NT2/D1 (cell line): ENCODE measurements around the gene NAT10.

Experiments
- DNase-seq: peaks from one replicate; pipeline ENCODE4 v3.0.0-alpha.2; 2011; ENCODE audit warnings: low read depth, low spot score
- H3K27me3 ChIP-seq: 2 replicates; pipeline ENCODE4 v1.6.0; 2011; ENCODE audit warnings: mild to moderate bottlenecking; ENCODE audit not compliant: insufficient read length, insufficient read depth
- H3K36me3 ChIP-seq: 2 replicates; pipeline ENCODE4 v1.6.1; 2011; ENCODE audit warnings: mild to moderate bottlenecking, low read length, mixed read lengths; ENCODE audit not compliant: insufficient read depth, insufficient read length
- H3K4me1 ChIP-seq: 2 replicates; pipeline ENCODE4 v1.5.1; 2011; ENCODE audit not compliant: insufficient read depth, insufficient read length
- H3K4me3 ChIP-seq: 2 replicates; pipeline ENCODE4 v1.5.1; 2011; ENCODE audit warnings: low read depth; ENCODE audit not compliant: insufficient read length
- H3K9ac ChIP-seq: 2 replicates; pipeline ENCODE4 v1.6.0; 2011; ENCODE audit warnings: low read depth; ENCODE audit not compliant: insufficient read length
- H3K9me3 ChIP-seq: 2 replicates; pipeline ENCODE4 v1.5.1; 2011; ENCODE audit warnings: mild to moderate bottlenecking, low read length; ENCODE audit not compliant: insufficient read depth
- SUZ12 ChIP-seq: IDR thresholded peaks from 2 replicates; pipeline ENCODE4 v1.6.1; 2011; ENCODE audit not compliant: insufficient read length, insufficient read depth; ENCODE audit errors: extremely low read depth
- YY1 ChIP-seq: IDR thresholded peaks from 2 replicates; pipeline ENCODE4 v1.6.1; 2011; ENCODE audit not compliant: insufficient read length, insufficient read depth
- ZNF274 ChIP-seq: IDR thresholded peaks from 2 replicates; pipeline ENCODE4 v1.6.1; 2011; ENCODE audit warnings: mild to moderate bottlenecking, low read depth, low read length

Gene NAT10

DNA sequence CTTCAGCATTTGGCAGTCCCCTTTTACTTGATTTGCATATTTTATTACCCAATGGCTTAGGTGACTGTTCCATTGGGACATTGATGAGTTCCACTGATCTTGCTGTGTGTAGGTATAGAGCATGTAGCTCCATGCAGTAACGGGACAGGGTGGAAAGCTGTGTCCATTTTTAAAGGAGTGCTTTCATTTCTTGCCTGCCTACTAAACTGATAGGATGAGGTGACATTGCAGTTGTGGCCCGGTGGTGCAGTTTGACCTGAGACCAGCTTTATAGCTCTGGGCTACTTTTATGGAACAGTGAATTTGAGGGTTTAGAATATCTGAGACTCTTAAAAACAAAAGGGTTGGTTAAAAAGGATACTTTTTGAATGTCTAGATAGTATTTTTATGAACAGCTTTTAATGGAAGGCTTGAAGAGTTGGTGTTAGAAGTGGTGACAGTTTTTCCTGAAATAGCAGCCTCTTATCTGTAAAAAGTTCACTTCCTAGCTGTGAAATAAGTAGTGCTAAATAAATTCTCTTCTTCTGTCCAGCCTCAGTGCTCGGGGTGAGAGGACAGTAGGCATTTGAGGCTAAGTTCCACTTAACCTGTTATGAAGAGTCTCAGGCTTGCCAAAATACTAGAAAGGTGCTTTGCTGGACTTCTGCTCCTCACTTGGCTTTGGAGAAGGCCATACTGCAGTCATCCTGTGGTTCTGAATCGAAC, 27.0 kb downstream of the NAT10 start:
- no peak for DNase-seq
- Histone ChIP-seq H3K4me1 (no peaks in the 10 kb centered on the region), H3K4me3 (no peak overlapping the region), H3K27me3 (no peaks in the 10 kb centered on the region), H3K9ac (no peak overlapping the region), H3K9me3 (no peaks in the 10 kb centered on the region), H3K36me3 (peaks cover 84% of the 10 kb centered on the region)
- no peak for TF ChIP-seq SUZ12
- TF ChIP-seq ZNF274, result no peak
- no peak for TF ChIP-seq YY1

GRCh38 chr11:34134765-34135164, 29.3 kb downstream of the NAT10 start:
- Histone ChIP-seq H3K9ac (no peak overlapping the region), H3K36me3 (peaks cover 90% of the 10 kb centered on the region)

DNA sequence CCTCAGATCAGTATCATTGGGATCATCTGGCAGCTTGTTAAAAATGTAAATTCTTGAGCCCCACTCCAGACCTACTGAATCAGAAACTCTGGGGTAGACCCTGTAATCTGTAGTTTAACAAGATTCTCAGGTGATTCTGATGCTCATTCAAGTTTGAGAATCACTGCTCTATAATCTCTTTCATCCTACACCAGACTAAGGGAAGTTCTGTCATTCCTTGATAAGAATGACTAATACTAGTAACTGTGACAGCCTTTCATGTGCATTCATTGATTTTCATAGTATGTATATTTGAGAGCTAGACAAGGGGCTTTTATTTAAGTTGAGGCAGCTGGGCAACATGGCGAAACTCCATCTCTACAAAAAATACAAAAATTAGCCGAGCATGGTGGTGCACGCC, 30.0 kb downstream of the NAT10 start:
- TF ChIP-seq SUZ12 (no peak), YY1 (no peak), ZNF274 (no peak)
- peaks cover 94% of the 10 kb centered on the region for H3K36me3 ChIP-seq

More at GRCh38 chr11:34134765-34135164, 29.3 kb downstream of the NAT10 start:
- DNase-seq, result no peak
- Histone ChIP-seq H3K27me3 (no peaks in the 10 kb centered on the region), H3K9me3 (no peaks in the 10 kb centered on the region), H3K4me3 (no peak overlapping the region), H3K4me1 (no peaks in the 10 kb centered on the region)
- TF ChIP-seq YY1, result no peak
- no peak for TF ChIP-seq ZNF274
- no peak for TF ChIP-seq SUZ12

GRCh38 chr11:34136420-34136819, 31.0 kb downstream of the NAT10 start:
- no peaks in the 10 kb centered on the region for H3K4me1 ChIP-seq
- H3K27me3 ChIP-seq, result no peaks in the 10 kb centered on the region
- H3K9ac ChIP-seq, result no peak overlapping the region
- no peak for TF ChIP-seq YY1
- no peak for TF ChIP-seq ZNF274
- H3K9me3 ChIP-seq, result no peaks in the 10 kb centered on the region
- no peak overlapping the region for H3K4me3 ChIP-seq
- peaks cover 94% of the 10 kb centered on the region for H3K36me3 ChIP-seq
- DNase-seq, result no peak

More for the DNA sequence above, 30.0 kb downstream of the NAT10 start:
- Histone ChIP-seq H3K4me1 (no peaks in the 10 kb centered on the region), H3K9ac (no peak overlapping the region), H3K4me3 (no peak overlapping the region), H3K27me3 (no peaks in the 10 kb centered on the region), H3K9me3 (no peaks in the 10 kb centered on the region)
- no peak for DNase-seq

GRCh38 chr11:34139346-34139745, 33.9 kb downstream of the NAT10 start:
- Histone ChIP-seq H3K9me3 (no peaks in the 10 kb centered on the region), H3K9ac (no peak overlapping the region), H3K27me3 (no peaks in the 10 kb centered on the region), H3K4me1 (no peaks in the 10 kb centered on the region), H3K4me3 (no peak overlapping the region), H3K36me3 (peaks cover 98% of the 10 kb centered on the region)
- DNase-seq, result no peak
- TF ChIP-seq YY1 (no peak), SUZ12 (no peak), ZNF274 (no peak)

GRCh38 chr11:34140149-34140548, 34.7 kb downstream of the NAT10 start:
- DNase-seq, result no peak
- peaks cover 98% of the 10 kb centered on the region for H3K36me3 ChIP-seq
- TF ChIP-seq SUZ12 (no peak), ZNF274 (no peak), YY1 (no peak)
- H3K4me3 ChIP-seq, result no peak overlapping the region
- H3K27me3 ChIP-seq, result no peaks in the 10 kb centered on the region
- no peaks in the 10 kb centered on the region for H3K9me3 ChIP-seq
- no peak overlapping the region for H3K9ac ChIP-seq
- H3K4me1 ChIP-seq, result no peaks in the 10 kb centered on the region

DNA sequence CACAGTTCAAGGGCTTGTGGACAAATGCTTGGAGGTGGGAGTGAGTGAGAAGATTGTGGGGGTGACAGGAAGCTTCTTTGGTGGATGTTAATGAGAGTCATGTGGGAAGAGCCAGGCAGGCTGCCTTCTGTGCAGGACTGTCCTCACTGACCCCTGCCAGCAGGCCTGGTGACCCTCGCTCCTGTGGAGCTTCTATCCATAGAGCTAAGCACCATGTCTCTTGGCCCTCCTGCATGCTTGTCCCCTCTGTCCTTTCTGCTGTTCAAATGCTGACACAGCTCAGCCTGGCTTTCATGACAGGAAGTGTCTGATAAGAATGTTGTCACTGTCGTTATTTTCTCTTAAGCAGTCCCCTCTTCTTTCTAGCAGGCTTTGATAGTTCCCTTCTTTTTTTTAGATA, 37.6 kb downstream of the NAT10 start:
- no peaks in the 10 kb centered on the region for H3K9me3 ChIP-seq
- H3K27me3 ChIP-seq, result no peaks in the 10 kb centered on the region
- no peak overlapping the region for H3K4me3 ChIP-seq
- no peaks in the 10 kb centered on the region for H3K4me1 ChIP-seq
- peaks cover 98% of the 10 kb centered on the region for H3K36me3 ChIP-seq
- no peak for TF ChIP-seq SUZ12
- TF ChIP-seq YY1, result no peak
- TF ChIP-seq ZNF274, result no peak
- no peak overlapping the region for H3K9ac ChIP-seq
- no peak for DNase-seq

DNA sequence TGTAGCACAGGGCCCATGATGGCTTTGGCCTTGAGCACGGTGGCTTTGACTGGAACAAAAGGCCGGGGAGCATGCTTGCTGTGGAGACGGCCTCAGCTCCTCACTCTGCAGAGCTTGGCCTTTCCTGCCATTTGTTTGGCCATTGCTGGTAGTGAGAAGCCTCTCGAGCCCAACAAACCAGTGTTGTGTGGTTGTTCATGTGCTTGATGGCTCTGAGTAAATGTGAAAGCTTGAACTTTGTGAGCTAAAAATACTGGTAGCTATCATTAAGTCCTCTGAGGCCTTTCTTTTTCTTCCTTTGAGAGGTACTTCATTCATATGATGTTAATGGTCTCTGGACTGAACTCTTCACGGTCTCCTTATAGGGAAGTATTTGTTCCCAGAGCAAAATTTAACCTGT, 39.6 kb downstream of the NAT10 start:
- DNase-seq, result no peak
- Histone ChIP-seq H3K9me3 (no peaks in the 10 kb centered on the region), H3K36me3 (peaks cover 98% of the 10 kb centered on the region), H3K4me1 (no peaks in the 10 kb centered on the region), H3K9ac (no peak overlapping the region), H3K27me3 (no peaks in the 10 kb centered on the region), H3K4me3 (no peak overlapping the region)
- TF ChIP-seq YY1 (no peak), SUZ12 (no peak), ZNF274 (no peak)
